ENCODE results near the gene ST8SIA5. TPM values are rescaled to one million over a fixed set of nuclear protein-coding genes. Genes with fewer than 3 reads are reported as not detected.

ST8SIA5 gene
- total RNA-seq, 4 donors from 2014 or later = not detected

DNA sequence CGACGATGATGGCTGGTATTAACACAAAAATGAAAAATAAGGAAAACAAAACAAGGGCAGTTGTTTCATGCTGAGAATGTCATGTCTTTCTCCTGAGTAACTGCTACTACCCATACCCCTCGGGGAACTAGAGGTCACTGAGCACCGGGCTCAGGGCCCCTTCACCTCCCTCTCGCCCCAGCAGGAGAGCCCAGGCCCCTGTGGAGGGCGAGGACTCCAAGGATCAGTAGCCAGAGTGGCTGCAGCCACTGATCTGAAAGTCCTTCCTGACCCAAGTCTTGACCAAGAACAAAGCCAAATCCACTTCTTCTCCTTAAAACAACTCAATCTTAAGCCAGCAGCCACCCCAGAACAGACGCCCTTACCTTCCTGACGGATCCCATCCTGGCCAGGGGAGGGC, 25.5 kb downstream of the ST8SIA5 start:
- Histone ChIP-seq H3K36me3 (no peaks in the 10 kb centered on the region), H3K4me1 (no peaks in the 10 kb centered on the region), H3K4me3 (no peak overlapping the region), H3K27ac (no peak overlapping the region), H3K9me3 (peaks cover 0 to 30% (median 17%) of the 10 kb centered on the region in 3 donors), H3K27me3 (no peaks in the 10 kb centered on the region)
- 68 to 83% methylated on average over 8 of the region's 8 CpGs for WGBS, 2 donors
- intact Hi-C loops (cut with DNase I) = no loop called here
- TF ChIP-seq CTCF (IDR thresholded peaks at IDR 0.05) = no peak
- DNase-seq = no peak

DNA sequence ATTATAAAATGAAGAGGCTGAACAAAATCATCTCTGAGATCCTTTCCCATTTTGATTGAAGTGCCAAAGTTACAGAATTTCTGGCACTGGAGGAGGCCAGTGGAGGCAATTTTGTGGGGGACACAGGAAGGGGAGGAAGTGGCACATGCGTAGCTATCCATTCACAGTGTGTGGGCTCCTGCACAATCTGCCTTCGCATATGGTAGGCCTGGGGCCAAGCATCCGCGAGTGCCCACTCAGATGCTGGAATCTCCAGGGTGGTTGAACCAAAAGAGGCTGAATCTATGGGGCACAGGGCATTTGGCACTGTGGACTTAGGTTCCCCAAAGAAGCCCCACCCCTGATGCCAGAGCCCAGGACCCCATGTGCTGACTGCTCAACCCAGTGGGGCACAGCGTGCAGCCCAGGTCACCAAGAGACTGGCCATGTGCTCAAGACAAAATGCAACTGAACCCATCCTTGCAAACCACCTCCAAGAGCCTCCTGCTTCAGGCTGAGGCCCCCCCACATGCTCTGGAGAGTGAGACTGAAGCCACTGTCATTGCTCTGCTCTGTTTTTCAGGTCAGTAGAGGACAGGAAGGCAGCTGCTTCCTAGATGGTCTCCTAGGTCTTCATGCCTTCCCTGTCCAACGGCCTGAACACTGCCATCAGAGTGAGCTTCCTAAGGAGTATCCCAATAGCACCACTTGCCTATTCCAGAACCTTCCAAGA, 28.5 kb downstream of the ST8SIA5 start:
- no peak for DNase-seq
- no peaks in the 10 kb centered on the region for H3K4me1 ChIP-seq
- H3K9me3 ChIP-seq = peaks cover 0 to 30% (median 17%) of the 10 kb centered on the region in 3 donors
- no peaks in the 10 kb centered on the region for H3K36me3 ChIP-seq
- no peak overlapping the region for H3K27ac ChIP-seq
- no peaks in the 10 kb centered on the region for H3K27me3 ChIP-seq
- intact Hi-C loops (cut with DNase I) = no loop called here
- WGBS, 2 donors = 85 to 86% methylated on average over 4 to 5 of the region's 6 CpGs
- TF ChIP-seq CTCF (IDR thresholded peaks at IDR 0.05) (no peak), POLR2A (IDR thresholded peaks at IDR 0.05) (no peak)
- H3K4me3 ChIP-seq = no peak overlapping the region

- Histone ChIP-seq H3K27ac (no peak overlapping the region), H3K9me3 (peaks cover 0 to 30% (median 17%) of the 10 kb centered on the region in 3 donors), H3K27me3 (no peaks in the 10 kb centered on the region), H3K4me3 (no peak overlapping the region), H3K4me1 (no peaks in the 10 kb centered on the region), H3K36me3 (no peaks in the 10 kb centered on the region)
- intact Hi-C loops (cut with DNase I) = no loop called here
- no peak for DNase-seq
- TF ChIP-seq POLR2A (IDR thresholded peaks at IDR 0.05) = no peak
- TF ChIP-seq CTCF (IDR thresholded peaks at IDR 0.05) = no peak
- WGBS, 2 donors = 68 to 93% methylated on average over 1 of the region's 1 CpG
Observed at GRCh38 chr18:46727177-46727576, 29.7 kb downstream of the ST8SIA5 start.

DNA sequence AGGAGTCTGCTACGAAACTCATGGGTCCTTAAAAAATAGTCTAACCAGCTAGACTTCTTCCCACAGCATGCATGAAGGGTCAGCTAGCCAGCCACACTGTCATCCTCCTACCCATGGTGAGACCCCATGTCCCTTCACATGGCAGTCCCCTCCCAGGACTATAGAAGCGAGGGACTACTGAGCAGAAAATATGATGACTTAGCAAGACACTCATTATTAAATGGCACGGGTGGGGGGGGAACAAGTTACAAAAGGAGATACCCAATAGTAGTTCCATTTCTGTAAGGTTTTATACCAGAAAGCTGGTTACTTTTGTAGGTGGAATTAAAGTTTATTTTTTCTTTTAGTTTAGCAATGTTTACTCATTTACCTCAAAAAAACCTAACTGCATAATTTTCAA, 31.5 kb downstream of the ST8SIA5 start:
- TF ChIP-seq CTCF (IDR thresholded peaks at IDR 0.05) (no peak), POLR2A (IDR thresholded peaks at IDR 0.05) (no peak)
- no peak overlapping the region for H3K27ac ChIP-seq
- WGBS, 2 donors = 89 to 97% methylated on average over 3 of the region's 3 CpGs
- no peaks in the 10 kb centered on the region for H3K36me3 ChIP-seq
- peaks cover 0 to 15% (median 8%) of the 10 kb centered on the region in 3 donors for H3K9me3 ChIP-seq
- no peak overlapping the region for H3K4me3 ChIP-seq
- intact Hi-C loops (cut with DNase I) = no loop called here
- no peak for DNase-seq
- no peaks in the 10 kb centered on the region for H3K27me3 ChIP-seq
- no peaks in the 10 kb centered on the region for H3K4me1 ChIP-seq

DNA sequence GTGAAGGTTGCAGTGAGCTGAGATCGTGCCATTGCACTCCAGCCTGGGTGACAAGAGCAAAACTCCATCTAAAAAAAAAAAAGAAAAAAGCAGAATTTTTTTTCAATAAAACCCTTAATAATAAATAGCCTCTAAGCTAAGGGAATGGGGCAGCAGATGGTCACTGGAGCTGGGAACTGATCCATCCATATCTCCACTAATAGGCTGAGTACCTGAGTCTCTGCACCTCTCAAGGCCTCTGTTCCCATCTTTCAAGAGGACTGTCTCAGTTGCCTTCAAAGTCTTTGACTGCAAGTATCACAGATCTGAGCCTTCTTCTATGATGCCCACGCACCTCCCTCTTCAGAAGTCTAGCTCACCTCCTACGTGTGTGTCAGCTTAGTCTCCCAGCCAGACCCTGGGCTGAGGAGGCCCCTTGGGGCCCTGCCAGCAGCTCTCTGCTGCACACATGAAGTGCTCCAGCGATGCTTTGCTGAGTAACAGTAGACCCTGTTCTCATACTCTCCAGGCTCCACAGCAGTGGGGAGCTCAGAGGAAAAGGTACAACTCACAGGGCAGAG, 32.9 kb downstream of the ST8SIA5 start:
- Histone ChIP-seq H3K4me1 (peaks cover 0 to 5% (median 0%) of the 10 kb centered on the region in 3 donors), H3K27me3 (no peaks in the 10 kb centered on the region), H3K36me3 (no peaks in the 10 kb centered on the region), H3K9me3 (peaks cover 0 to 1% (median 0%) of the 10 kb centered on the region in 3 donors), H3K4me3 (no peak overlapping the region), H3K27ac (no peak overlapping the region)
- no peak for DNase-seq
- 72 to 88% methylated on average over 3 to 4 of the region's 4 CpGs for WGBS, 2 donors
- TF ChIP-seq POLR2A (IDR thresholded peaks at IDR 0.05) = no peak
- no peak for TF ChIP-seq CTCF (IDR thresholded peaks at IDR 0.05)
- intact Hi-C loops (cut with DNase I) = no loop called here
